Nephron (organoid): Measurements from ENCODE around the gene NME3.

Source experiments
- H3K27ac Mint-ChIP-seq, 3 experiments: 2 replicates each; pipeline ENCODE4 v1.8.0; 2020; ENCODE audit warnings: mixed read lengths in 3 of 3, mild to moderate bottlenecking in 2 of 3, moderate library complexity in 1 of 3
- H3K27me3 Mint-ChIP-seq: 2 replicates; pipeline ENCODE4 v1.8.0; 2021; ENCODE audit warnings: low read depth, mild to moderate bottlenecking, moderate library complexity, mixed read lengths
- H3K36me3 Mint-ChIP-seq: 2 replicates; pipeline ENCODE4 v1.8.0; 2020; ENCODE audit warnings: low read depth, mixed read lengths
- H3K4me1 Mint-ChIP-seq: 2 replicates; pipeline ENCODE4 v1.8.0; 2020; ENCODE audit warnings: mixed read lengths
- H3K4me3 Mint-ChIP-seq, 3 experiments: 2 replicates each; pipeline ENCODE4 v1.8.0; 2020; ENCODE audit warnings: mild to moderate bottlenecking in 3 of 3, mixed read lengths in 3 of 3, moderate library complexity in 2 of 3
- H3K9me3 Mint-ChIP-seq: 2 replicates; pipeline ENCODE4 v1.8.0; 2020; ENCODE audit warnings: mixed read lengths
- TF ChIP-seq, protein P1 (sequence below), 3 experiments: fragments of 200-600 bp; sonication (generic); IDR thresholded peaks; one replicate each; pipeline ENCODE4 v1.5.0; 2021; ENCODE audit warnings: antibody characterized with exemption in 3 of 3; ENCODE audit not compliant: unreplicated experiment in 3 of 3

The NME3 gene

DNA sequence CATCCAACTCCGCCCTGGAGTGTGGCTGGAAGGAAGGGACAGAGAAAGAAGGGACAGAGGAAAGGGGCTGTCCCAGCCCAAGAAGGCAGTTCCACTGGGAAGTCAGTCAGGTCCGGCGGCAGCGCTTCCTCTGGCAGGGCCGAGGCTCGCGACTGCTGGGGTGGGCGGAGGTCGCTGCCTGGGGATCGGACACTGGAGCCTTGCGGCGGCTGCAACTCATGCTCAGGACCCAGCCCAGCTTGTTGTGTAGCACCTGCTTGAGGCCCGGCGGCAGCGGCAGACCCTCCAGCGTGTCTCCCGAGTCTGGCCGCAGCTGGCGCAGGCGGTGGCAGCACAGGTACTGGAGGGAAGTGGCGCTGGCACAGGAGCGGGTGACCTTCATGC, 5.6 kb upstream of the NME3 start:
- H3K27me3 Mint-ChIP-seq: no peaks in the 10 kb centered on the region
- H3K27ac Mint-ChIP-seq: no peak overlapping the region
- TF ChIP-seq, protein P1, sequence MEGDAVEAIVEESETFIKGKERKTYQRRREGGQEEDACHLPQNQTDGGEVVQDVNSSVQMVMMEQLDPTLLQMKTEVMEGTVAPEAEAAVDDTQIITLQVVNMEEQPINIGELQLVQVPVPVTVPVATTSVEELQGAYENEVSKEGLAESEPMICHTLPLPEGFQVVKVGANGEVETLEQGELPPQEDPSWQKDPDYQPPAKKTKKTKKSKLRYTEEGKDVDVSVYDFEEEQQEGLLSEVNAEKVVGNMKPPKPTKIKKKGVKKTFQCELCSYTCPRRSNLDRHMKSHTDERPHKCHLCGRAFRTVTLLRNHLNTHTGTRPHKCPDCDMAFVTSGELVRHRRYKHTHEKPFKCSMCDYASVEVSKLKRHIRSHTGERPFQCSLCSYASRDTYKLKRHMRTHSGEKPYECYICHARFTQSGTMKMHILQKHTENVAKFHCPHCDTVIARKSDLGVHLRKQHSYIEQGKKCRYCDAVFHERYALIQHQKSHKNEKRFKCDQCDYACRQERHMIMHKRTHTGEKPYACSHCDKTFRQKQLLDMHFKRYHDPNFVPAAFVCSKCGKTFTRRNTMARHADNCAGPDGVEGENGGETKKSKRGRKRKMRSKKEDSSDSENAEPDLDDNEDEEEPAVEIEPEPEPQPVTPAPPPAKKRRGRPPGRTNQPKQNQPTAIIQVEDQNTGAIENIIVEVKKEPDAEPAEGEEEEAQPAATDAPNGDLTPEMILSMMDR (IDR thresholded peaks at IDR 0.05; ENCODE audit: unreplicated experiment in 3 of 3): no peak
- peaks cover 8% of the 10 kb centered on the region for H3K4me1 Mint-ChIP-seq
- H3K4me3 Mint-ChIP-seq: peak overlapping the region in 2 of 3 experiments; percentile 40 to 42
- no peaks in the 10 kb centered on the region for H3K9me3 Mint-ChIP-seq
- no peaks in the 10 kb centered on the region for H3K36me3 Mint-ChIP-seq

DNA sequence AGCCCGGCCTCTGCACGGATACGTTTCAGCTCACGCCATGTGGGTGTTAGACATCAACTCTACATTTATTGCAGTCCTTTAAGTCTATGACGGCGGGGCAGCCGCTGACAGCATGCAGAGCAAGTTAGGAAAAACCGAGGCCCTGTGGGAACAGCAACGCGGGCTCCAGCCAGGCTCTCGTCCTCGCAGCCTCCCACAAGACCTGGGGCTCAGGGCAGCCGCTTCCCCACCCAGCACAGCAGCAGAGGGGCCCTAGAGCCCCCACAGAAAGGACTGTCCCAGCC, 5.3 kb upstream of the NME3 start:
- TF ChIP-seq, protein P1 (IDR thresholded peaks at IDR 0.05; ENCODE audit: unreplicated experiment in 3 of 3): no peak
- Mint-ChIP-seq H3K27me3 (no peaks in the 10 kb centered on the region), H3K36me3 (no peaks in the 10 kb centered on the region), H3K9me3 (no peaks in the 10 kb centered on the region), H3K4me3 (peak overlapping the region in 2 of 3 experiments; percentile 40 to 42), H3K27ac (no peak overlapping the region), H3K4me1 (peaks cover 12% of the 10 kb centered on the region)

DNA sequence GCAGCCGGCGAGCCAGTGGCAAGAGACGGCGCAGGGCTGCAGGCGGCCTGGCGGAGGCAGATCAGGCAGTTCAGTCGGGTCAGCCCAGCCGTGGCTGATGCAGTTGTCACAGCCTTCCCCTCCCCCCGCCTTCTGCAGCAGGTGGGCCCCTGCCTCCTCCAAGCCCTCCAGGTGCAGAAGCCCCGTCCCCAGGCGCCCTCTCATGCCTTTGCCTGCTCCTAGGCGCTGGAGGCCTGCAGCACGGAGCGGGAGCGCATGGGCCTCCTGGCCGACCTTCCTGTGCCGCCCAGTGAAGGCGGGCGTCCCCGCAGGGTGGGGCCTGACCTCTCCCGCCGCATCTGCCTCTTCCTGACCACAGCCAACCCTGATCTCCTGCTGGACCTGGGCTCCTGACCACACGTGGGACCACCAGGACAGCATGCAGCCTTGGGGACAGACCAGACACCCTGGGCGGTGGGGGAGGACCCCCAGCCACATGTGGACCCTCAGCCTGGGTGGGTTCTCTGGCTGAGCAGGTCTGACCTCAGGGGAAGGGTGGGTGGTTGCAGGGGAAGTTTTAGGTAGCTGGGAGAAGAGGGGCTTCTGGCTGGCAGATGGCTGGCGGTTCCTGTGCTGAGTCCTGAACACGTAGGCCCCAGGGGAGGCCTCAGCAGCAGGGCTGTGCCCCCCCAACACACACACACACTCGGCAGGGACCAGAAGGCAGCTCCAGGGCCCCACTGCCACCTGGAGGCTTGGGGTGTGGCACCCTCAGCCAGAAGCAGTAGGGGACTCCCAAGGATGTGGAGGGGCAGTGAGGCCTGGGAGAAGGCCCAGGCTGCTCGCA, 4.7 kb upstream of the NME3 start:
- TF ChIP-seq, protein P1 (IDR thresholded peaks at IDR 0.05; ENCODE audit: unreplicated experiment in 3 of 3): no peak
- Mint-ChIP-seq H3K36me3 (no peaks in the 10 kb centered on the region), H3K27me3 (no peaks in the 10 kb centered on the region), H3K27ac (no peak overlapping the region), H3K9me3 (no peaks in the 10 kb centered on the region), H3K4me3 (peak overlapping the region in 2 of 3 experiments; percentile 45 to 72), H3K4me1 (peaks cover 8% of the 10 kb centered on the region)

DNA sequence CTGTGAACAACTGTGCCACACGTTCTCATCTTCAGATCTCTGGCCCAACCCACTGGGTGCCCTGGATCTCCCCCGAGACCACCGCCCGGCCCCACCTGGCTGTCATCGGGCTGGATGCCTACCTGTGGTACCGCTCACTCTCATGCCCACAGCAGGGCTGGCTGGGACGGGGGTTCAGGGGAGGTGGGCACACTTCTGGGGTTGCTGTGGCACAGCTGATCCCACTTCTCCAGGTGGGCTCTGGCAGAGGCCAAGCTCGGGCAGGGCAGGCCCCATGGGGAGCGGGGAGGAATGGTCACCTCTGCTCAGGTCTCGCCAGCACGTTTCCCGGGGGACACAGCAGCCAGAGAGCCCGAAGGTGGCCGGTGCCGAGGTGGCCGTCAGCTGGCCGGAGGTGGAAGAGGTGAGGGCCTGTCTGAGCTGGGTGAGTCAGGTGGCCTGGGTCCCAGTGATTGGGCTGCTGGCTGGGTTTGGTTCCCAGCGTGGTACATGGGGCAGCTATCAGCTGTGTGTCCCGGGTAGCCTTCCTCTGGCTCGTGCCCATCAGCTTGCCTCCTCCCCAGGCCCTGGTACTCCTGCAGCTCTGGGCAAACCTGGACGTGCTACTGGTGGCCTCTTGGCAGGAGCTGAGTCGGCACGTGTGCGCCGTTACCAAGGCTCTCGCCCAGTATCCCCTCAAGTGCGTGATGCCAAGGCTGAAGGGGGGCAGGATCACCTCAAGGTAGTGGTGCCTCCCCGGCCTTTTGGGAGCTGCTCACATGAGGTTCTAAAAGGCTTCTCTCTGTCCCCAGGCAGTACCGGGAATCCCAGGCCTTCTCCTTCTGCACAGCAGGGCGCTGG, 3.9 kb upstream of the NME3 start:
- no peaks in the 10 kb centered on the region for H3K27me3 Mint-ChIP-seq

DNA sequence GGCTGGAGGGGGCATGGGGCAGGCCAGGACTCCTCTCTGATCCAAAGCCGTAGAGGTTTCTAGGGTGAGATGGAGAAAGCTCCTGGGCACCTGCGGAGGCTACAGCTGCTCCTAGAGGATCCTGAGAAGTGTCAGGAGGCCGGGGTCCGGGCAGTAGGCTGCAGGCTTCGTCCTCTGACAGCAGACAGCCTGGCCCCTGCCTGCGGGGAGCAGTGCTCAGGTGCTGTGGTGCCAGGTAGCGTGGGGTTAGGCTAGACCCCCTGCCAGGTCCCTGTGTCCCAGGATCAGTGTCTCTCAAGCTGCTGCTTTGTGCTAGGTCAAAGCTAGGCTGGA, 3.1 kb upstream of the NME3 start:
- H3K4me1 Mint-ChIP-seq: peaks cover 8% of the 10 kb centered on the region
- H3K27me3 Mint-ChIP-seq: no peaks in the 10 kb centered on the region
- no peaks in the 10 kb centered on the region for H3K9me3 Mint-ChIP-seq
- no peak overlapping the region for H3K27ac Mint-ChIP-seq
- H3K36me3 Mint-ChIP-seq: peaks cover 3% of the 10 kb centered on the region
- H3K4me3 Mint-ChIP-seq: peak overlapping the region; percentile 62 to 96 (median 72)
- TF ChIP-seq, protein P1 (IDR thresholded peaks at IDR 0.05; ENCODE audit: unreplicated experiment in 3 of 3): no peak

More for the DNA sequence above, 3.9 kb upstream of the NME3 start:
- Mint-ChIP-seq H3K9me3 (no peaks in the 10 kb centered on the region), H3K4me1 (peaks cover 8% of the 10 kb centered on the region), H3K4me3 (peak overlapping the region; percentile 62 to 72 (median 72)), H3K36me3 (peaks cover under 1% of the 10 kb centered on the region), H3K27ac (no peak overlapping the region)
- TF ChIP-seq, protein P1 (IDR thresholded peaks at IDR 0.05; ENCODE audit: unreplicated experiment in 3 of 3): no peak
